H9 (cell line): ENCODE measurements around the gene PDK4. TPM values are rescaled to one million over a fixed set of nuclear protein-coding genes. Genes with fewer than 3 reads are reported as not detected.
"Not testable (repeated sequence)": the region's sequence is repeated elsewhere in the genome, so short reads cannot be mapped to it uniquely, and the experiment has no call there.

ENCODE experiments used
- DNase-seq: peaks from one replicate; pipeline ENCODE4 v3.0.0-alpha.2; 2017
- H2AFZ ChIP-seq: one replicate; pipeline ENCODE4 v1.6.1; 2013; ENCODE audit warnings: mild to moderate bottlenecking, low read length, control low read depth, moderate library complexity
- H2AK5ac ChIP-seq: 2 replicates; pipeline ENCODE4 v1.6.1; 2013; ENCODE audit warnings: low read length, control low read depth, mixed read lengths; ENCODE audit not compliant: insufficient read length
- H2BK120ac ChIP-seq: one replicate; pipeline ENCODE4 v1.6.1; 2013; ENCODE audit warnings: low read depth, mild to moderate bottlenecking, low read length, control low read depth, inconsistent platforms; ENCODE audit not compliant: poor library complexity, severe bottlenecking
- H2BK12ac ChIP-seq: 2 replicates; pipeline ENCODE4 v1.6.1; 2013; ENCODE audit warnings: low read length, control low read depth, mixed read lengths, low read depth; ENCODE audit not compliant: insufficient read length
- H2BK15ac ChIP-seq: 2 replicates; pipeline ENCODE4 v1.6.1; 2013; ENCODE audit warnings: low read depth, low read length, control low read depth
- H2BK20ac ChIP-seq: one replicate; pipeline ENCODE4 v1.6.1; 2013; ENCODE audit warnings: low read depth, mild to moderate bottlenecking, low read length, control low read depth, inconsistent platforms; ENCODE audit not compliant: poor library complexity, severe bottlenecking
- H2BK5ac ChIP-seq: 2 replicates; pipeline ENCODE4 v1.6.1; 2013; ENCODE audit warnings: low read length, control low read depth, mixed read lengths; ENCODE audit not compliant: insufficient read length
- H3K14ac ChIP-seq: 2 replicates; pipeline ENCODE4 v1.6.1; 2013; ENCODE audit warnings: low read length, control low read depth; ENCODE audit not compliant: insufficient read depth
- H3K18ac ChIP-seq: 2 replicates; pipeline ENCODE4 v1.6.1; 2013; ENCODE audit warnings: low read depth, mild to moderate bottlenecking, mixed read lengths, low read length, control low read depth; ENCODE audit not compliant: insufficient read length
- H3K23ac ChIP-seq: 2 replicates; pipeline ENCODE4 v1.6.1; 2013; ENCODE audit warnings: low read length, control low read depth, mixed read lengths, low read depth; ENCODE audit not compliant: insufficient read length
- H3K23me2 ChIP-seq: 2 replicates; pipeline ENCODE4 v1.6.1; 2013; ENCODE audit warnings: low read depth, mild to moderate bottlenecking, mixed read lengths, low read length, control low read depth; ENCODE audit not compliant: insufficient read length, poor library complexity, severe bottlenecking
- H3K27ac ChIP-seq: 2 replicates; pipeline ENCODE4 v1.5.1; 2013; ENCODE audit warnings: low read length, control low read depth, mixed read lengths, low read depth; ENCODE audit not compliant: insufficient read length
- H3K27me3 ChIP-seq: 2 replicates; pipeline ENCODE4 v1.6.1; 2013; ENCODE audit warnings: low read length, control low read depth, inconsistent platforms; ENCODE audit not compliant: insufficient read depth
- H3K4ac ChIP-seq: 2 replicates; pipeline ENCODE4 v1.6.1; 2013; ENCODE audit warnings: low read depth, mild to moderate bottlenecking, control low read depth, inconsistent platforms, low read length, moderate library complexity
- H3K4me1 ChIP-seq: 2 replicates; pipeline ENCODE4 v1.6.1; 2013; ENCODE audit warnings: low read length, control low read depth, inconsistent platforms; ENCODE audit not compliant: insufficient read depth
- H3K4me2 ChIP-seq: 2 replicates; pipeline ENCODE4 v1.6.1; 2013; ENCODE audit warnings: low read length, control low read depth, mixed read lengths; ENCODE audit not compliant: insufficient read length, insufficient read depth
- H3K56ac ChIP-seq: 2 replicates; pipeline ENCODE4 v1.6.1; 2013; ENCODE audit warnings: low read depth, mild to moderate bottlenecking, mixed read lengths, low read length, control low read depth; ENCODE audit not compliant: insufficient read length
- H3K79me1 ChIP-seq: 2 replicates; pipeline ENCODE4 v1.6.1; 2013; ENCODE audit warnings: low read depth, mild to moderate bottlenecking, moderate library complexity, low read length, control low read depth, inconsistent platforms; ENCODE audit not compliant: insufficient read depth, poor library complexity, severe bottlenecking
- H3K79me2 ChIP-seq: 2 replicates; pipeline ENCODE4 v1.6.1; 2013; ENCODE audit warnings: low read length, control low read depth, inconsistent platforms; ENCODE audit not compliant: insufficient read depth
- H3K9ac ChIP-seq: 2 replicates; pipeline ENCODE4 v1.6.1; 2013; ENCODE audit warnings: low read length, control low read depth, mixed read lengths; ENCODE audit not compliant: insufficient read length; ENCODE audit errors: extremely low read depth
- H3K9me3 ChIP-seq: one replicate; pipeline ENCODE4 v1.6.1; 2013; ENCODE audit warnings: low read depth, low read length, inconsistent platforms; ENCODE audit not compliant: control insufficient read depth
- H3T11ph ChIP-seq: one replicate; pipeline ENCODE4 v1.6.1; 2013; ENCODE audit warnings: mild to moderate bottlenecking, low read length, control low read depth, inconsistent platforms
- H4K20me1 ChIP-seq: one replicate; pipeline ENCODE4 v1.6.1; 2013; ENCODE audit not compliant: control insufficient read depth, insufficient read length, insufficient read depth
- H4K5ac ChIP-seq: 2 replicates; pipeline ENCODE4 v1.6.1; 2013; ENCODE audit warnings: low read depth, mild to moderate bottlenecking, mixed read lengths, low read length, control low read depth; ENCODE audit not compliant: insufficient read length
- H4K8ac ChIP-seq: replicated peaks from 2 replicates; pipeline ENCODE4 v1.6.1; 2013; ENCODE audit warnings: low read length, control low read depth, mixed read lengths, low read depth; ENCODE audit not compliant: insufficient read length
- H4K91ac ChIP-seq: 2 replicates; pipeline ENCODE4 v1.6.1; 2013; ENCODE audit warnings: low read depth, mild to moderate bottlenecking, moderate library complexity, mixed read lengths, low read length, control low read depth; ENCODE audit not compliant: insufficient read length
- H3K27ac Mint-ChIP-seq, 3 experiments: 2 replicates in 2 of 3; 3 replicates in 1 of 3; pipeline ENCODE4 v1.8.0; 2020 to 2021; ENCODE audit warnings: mixed read lengths in 3 of 3, mild to moderate bottlenecking in 1 of 3, moderate library complexity in 1 of 3
- H3K27me3 Mint-ChIP-seq: 2 replicates; pipeline ENCODE4 v1.8.0; 2021; ENCODE audit warnings: low read depth, mild to moderate bottlenecking, moderate library complexity, mixed read lengths
- H3K36me3 Mint-ChIP-seq, 3 experiments: 2 replicates in 2 of 3; 3 replicates in 1 of 3; pipeline ENCODE4 v1.8.0; 2020 to 2021; ENCODE audit warnings: low read depth in 3 of 3, mixed read lengths in 3 of 3; ENCODE audit not compliant: insufficient read depth in 1 of 3
- H3K4me1 Mint-ChIP-seq, 2 experiments: 2 replicates each; pipeline ENCODE4 v1.8.0; 2020; ENCODE audit warnings: mixed read lengths in 2 of 2
- H3K4me3 Mint-ChIP-seq, 2 experiments: 2 replicates in 1 of 2; 3 replicates in 1 of 2; pipeline ENCODE4 v1.8.0; 2020 to 2021; ENCODE audit warnings: mild to moderate bottlenecking in 2 of 2, mixed read lengths in 2 of 2, moderate library complexity in 1 of 2
- H3K9me3 Mint-ChIP-seq, 2 experiments: 2 replicates in 1 of 2; 3 replicates in 1 of 2; pipeline ENCODE4 v1.8.0; 2020; ENCODE audit warnings: mild to moderate bottlenecking in 2 of 2, mixed read lengths in 2 of 2, moderate library complexity in 1 of 2
- WGBS: extraction: QIAGEN DNeasy Blood & Tissue Kit; methylation state at CpG from one replicate; pipeline ENCODE4 v1.1.7; 2013; ENCODE audit warnings: missing lambda C conversion rate, low lambda C conversion rate, mixed read lengths; ENCODE audit not compliant: insufficient read length; ENCODE audit errors: extremely low coverage; 5-methylcytosine and 5-hydroxymethylcytosine counted together
- total RNA-seq: library from RNA; stranded (reverse); gene quantifications from 2 replicates; pipeline ENCODE4 v1.2.1, GENCODE V29; 2021
- TF ChIP-seq, protein P1 (sequence below): fragments of 200-600 bp; sonication (generic); conservative IDR thresholded peaks from 3 replicates; pipeline ENCODE4 v1.8.0; 2021; ENCODE audit warnings: antibody characterized with exemption, mild to moderate bottlenecking

PDK4 gene
- total RNA-seq, 1 experiment from 2014 or later = not detected

DNA sequence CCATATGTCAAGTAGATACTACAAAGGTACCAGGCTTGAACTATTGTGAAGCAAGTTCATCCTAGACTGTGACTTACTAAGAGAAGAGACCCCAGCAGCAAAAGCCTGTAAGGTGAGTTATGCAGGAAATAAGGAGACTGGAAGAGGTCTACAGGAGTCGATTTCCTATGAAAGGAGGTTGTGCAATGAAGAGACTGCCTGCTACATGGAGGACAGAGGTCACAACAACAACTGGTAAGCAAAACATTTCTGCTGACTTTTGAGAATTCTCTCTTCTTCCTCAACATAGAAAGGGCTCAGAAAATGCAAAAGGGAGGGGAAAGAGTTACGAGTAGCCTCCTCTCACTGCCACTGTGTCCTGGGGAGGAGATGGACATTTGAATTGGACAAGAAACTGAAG is 42.4 kb downstream of the PDK4 start:
- Histone ChIP-seq H2AFZ (no peak overlapping the region), H2BK15ac (no peak overlapping the region), H3K4me2 (no peak overlapping the region), H4K91ac (no peak overlapping the region), H3K56ac (no peak overlapping the region), H3K79me1 (no peaks in the 10 kb centered on the region), H4K8ac (no peak overlapping the region), H3K27ac (no peak overlapping the region), H3K23ac (no peak overlapping the region), H2BK120ac (no peak overlapping the region), H3K4ac (no peak overlapping the region), H3K79me2 (no peaks in the 10 kb centered on the region), H4K5ac (no peak overlapping the region), H2AK5ac (no peak overlapping the region), H2BK12ac (no peak overlapping the region), H2BK20ac (no peak overlapping the region), H3K9ac (no peak overlapping the region), H3K27me3 (no peaks in the 10 kb centered on the region), H3K14ac (no peak overlapping the region), H3K9me3 (no peaks in the 10 kb centered on the region), H2BK5ac (no peak overlapping the region), H4K20me1 (no peaks in the 10 kb centered on the region), H3K4me1 (no peaks in the 10 kb centered on the region), H3K23me2 (no peaks in the 10 kb centered on the region), H3K18ac (no peak overlapping the region), H3T11ph (no peak overlapping the region)
- WGBS = no CpG with 5 or more reads among the region's 2 CpGs
- no peaks in the 10 kb centered on the region for H3K36me3 Mint-ChIP-seq
- H3K4me3 Mint-ChIP-seq = no peak overlapping the region
- H3K27ac Mint-ChIP-seq = no peak overlapping the region
- H3K4me1 Mint-ChIP-seq = peaks cover 3 to 6% of the 10 kb centered on the region in 2 experiments; a peak in 2 of 4 replicates
- TF ChIP-seq, protein P1, sequence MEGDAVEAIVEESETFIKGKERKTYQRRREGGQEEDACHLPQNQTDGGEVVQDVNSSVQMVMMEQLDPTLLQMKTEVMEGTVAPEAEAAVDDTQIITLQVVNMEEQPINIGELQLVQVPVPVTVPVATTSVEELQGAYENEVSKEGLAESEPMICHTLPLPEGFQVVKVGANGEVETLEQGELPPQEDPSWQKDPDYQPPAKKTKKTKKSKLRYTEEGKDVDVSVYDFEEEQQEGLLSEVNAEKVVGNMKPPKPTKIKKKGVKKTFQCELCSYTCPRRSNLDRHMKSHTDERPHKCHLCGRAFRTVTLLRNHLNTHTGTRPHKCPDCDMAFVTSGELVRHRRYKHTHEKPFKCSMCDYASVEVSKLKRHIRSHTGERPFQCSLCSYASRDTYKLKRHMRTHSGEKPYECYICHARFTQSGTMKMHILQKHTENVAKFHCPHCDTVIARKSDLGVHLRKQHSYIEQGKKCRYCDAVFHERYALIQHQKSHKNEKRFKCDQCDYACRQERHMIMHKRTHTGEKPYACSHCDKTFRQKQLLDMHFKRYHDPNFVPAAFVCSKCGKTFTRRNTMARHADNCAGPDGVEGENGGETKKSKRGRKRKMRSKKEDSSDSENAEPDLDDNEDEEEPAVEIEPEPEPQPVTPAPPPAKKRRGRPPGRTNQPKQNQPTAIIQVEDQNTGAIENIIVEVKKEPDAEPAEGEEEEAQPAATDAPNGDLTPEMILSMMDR = no peak
- no peaks in the 10 kb centered on the region for H3K9me3 Mint-ChIP-seq
- H3K27me3 Mint-ChIP-seq = no peaks in the 10 kb centered on the region
- no peak for DNase-seq

DNA sequence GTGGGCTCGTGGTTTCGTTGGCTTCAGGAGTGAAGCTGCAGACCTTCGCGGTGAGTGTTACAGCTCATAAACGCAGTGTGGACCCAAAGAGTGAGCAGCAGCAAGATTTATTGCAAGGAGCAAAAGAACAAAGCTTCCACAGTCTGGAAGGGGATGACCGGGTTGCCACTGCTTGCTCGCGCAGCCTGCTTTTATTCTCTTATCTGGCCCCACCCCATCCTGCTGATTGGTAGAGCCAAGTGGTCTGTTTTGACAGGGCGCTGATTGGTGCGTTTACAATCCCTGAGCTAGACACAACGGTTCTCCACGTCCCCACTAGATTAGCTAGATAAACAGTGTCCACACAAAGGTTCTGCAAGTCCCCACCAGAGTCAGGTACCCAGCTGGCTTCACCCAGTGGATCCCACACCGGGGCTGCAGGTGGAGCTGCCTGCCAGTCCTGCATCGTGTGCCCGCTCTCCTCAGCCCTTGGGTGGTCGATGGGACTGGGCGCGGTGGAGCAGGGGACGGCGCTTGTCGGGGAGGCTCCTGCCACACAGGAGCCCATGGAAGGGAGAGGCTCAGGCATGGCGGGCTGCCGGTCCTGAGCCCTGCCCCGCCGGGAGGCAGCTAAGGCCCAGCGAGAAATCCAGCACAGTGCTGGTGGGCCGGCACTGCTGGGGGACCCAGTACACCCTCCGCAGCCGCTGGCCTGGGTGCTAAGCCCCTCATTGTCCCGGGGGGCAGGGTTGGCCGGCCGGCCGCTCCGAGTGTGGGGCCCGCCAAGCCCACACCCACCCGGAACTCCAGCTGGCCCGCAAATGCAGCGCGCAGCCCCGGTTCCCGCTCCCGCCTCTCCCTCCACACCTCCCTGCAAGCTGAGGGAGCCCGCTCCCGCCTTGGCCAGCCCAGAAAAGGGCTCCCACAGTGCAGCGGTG is 44.0 kb downstream of the PDK4 start:
- not testable (repeated sequence) for H2BK20ac ChIP-seq, H3K27ac Mint-ChIP-seq, H3K23ac ChIP-seq, H4K20me1 ChIP-seq, H3K4me1 Mint-ChIP-seq, H2AK5ac ChIP-seq, H3K18ac ChIP-seq, H3K4me2 ChIP-seq, H3K23me2 ChIP-seq, H3K79me2 ChIP-seq, H4K8ac ChIP-seq, H3K14ac ChIP-seq, H3K9me3 Mint-ChIP-seq, DNase-seq, H4K91ac ChIP-seq, H3T11ph ChIP-seq, H3K4me1 ChIP-seq, H3K27me3 ChIP-seq, H3K9me3 ChIP-seq, H4K5ac ChIP-seq, H2BK12ac ChIP-seq, H3K27ac ChIP-seq, H3K27me3 Mint-ChIP-seq, H2BK120ac ChIP-seq, H3K4ac ChIP-seq, H2BK15ac ChIP-seq, H3K9ac ChIP-seq, H2BK5ac ChIP-seq, H3K4me3 Mint-ChIP-seq, H3K56ac ChIP-seq, H2AFZ ChIP-seq, H3K36me3 Mint-ChIP-seq, H3K79me1 ChIP-seq
- WGBS = no CpG with 5 or more reads among the region's 45 CpGs
